ENCODE measurements around the gene C1GALT1.

Gene C1GALT1

DNA sequence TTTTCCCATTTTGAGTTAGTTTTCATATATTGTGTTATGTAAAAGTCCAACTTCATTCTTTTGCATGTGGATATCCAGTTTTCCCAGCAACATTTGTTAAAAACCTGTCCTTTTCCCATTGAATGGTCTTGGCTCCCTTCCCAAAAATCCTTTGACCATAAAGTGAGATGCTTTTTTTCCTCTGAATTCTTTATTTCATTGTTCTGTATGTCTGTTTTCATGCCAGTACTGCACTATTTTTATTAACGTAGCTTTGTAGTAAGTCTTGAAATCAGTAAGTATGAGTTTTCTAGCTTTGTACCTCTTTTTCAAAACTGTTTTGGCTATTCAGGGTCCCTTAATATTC lies 20.0 kb downstream of the C1GALT1 start:
- no peak for DNase-seq

DNA sequence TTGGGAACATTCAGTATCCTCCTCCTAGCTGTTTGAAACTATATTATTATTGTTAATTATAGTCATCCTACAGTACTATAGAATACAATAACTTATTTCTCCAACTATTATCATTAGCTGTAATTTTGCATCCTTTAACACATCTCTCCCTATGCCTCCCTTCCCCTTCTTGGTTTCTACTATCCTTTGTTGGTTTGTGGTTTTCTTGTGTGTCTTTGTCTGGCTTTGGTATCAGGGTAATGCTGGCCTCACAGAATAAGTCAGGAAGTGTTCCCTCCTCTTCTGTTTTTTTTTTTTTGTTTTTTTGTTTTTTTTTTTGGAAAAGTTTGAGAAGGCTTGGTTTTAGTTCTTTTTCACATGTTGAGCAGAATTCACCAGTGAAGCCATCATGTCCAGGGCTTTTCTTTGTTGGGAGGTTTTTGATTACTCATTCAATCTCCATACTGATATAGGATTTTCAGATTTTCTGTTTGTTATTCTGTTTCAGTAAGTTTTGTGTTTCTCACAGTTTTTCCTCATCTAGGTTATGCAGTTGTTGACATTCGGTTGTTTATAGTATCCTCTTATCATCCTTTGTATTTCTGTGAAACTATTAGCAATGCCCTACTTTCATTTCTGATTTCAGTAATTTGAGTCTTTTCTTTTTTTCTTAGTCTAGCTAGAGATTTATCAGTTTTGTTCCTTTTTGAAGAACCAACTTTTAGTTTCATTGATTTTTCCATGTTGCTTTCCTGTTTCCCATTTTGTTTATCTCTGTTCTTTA lies 21.6 kb downstream of the C1GALT1 start:
- no peak for DNase-seq

DNA sequence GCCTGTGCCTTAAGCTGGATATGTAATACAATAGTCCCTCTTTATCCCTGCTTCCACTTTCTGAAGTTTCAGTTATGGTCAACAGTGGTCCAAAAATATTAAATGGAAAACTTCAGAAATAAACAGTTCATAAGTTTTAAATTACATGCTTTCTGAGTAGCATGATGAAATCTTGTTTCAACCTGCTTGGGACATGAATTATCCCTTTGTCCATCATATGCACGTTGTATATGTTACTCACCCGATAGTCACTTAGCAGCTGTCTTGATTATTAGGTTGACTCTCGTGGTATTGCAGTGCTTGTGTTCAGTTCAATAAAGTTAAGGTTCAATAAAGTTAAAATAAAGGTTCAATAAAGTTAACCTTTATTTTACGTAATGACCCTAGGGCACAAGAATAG lies 25.5 kb downstream of the C1GALT1 start:
- DNase-seq: no peak

DNA sequence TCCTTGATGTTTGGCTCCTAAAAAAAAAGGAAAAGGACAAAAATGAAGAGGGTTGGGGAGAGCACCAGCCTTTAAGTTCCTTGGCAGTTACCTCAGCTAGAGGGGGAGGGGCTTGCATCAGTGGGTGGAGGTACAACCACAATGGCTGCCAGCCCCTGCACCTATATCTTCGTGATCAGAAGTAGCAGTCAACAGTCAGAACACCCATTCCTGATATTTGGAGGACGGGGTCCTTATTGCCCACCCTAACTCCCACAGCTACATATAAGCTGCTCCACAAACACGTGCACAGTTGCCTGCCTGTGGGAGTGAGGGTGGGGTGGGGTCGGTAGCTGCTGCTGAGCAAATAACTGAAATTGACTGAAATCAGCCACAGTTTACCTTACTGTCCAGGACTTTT lies 26.2 kb downstream of the C1GALT1 start:
- no peak for DNase-seq

DNA sequence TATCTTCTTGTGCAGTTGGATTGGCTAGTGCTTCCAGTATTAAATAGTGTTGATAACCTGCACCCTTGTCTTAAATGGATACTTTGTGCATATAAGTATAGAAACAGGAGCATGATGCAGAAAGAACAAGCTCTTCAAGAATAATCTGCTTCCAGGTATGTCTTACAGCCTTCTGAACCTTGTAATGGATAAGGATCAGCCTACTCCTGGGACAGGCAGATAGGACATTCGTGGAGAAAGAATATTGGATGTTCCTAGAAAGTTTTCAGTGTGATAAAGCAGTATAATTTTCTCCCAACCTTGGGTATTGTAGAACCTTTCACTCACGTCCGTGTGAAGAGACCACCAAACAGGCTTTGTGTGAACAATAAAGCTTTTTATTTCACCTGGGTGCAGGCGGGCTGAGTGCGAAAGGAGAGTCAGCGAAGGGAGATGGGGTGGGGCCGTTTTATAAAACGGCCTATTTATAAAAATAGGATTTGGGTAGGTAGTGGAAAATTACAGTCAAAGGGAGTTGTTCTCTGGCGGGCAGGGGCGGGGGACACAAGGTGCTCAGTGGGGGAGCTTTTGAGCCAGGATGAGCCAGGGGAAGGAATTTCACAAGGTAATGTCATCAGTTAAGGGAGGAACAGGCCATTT lies 27.2 kb downstream of the C1GALT1 start:
- DNase-seq: no peak

DNA sequence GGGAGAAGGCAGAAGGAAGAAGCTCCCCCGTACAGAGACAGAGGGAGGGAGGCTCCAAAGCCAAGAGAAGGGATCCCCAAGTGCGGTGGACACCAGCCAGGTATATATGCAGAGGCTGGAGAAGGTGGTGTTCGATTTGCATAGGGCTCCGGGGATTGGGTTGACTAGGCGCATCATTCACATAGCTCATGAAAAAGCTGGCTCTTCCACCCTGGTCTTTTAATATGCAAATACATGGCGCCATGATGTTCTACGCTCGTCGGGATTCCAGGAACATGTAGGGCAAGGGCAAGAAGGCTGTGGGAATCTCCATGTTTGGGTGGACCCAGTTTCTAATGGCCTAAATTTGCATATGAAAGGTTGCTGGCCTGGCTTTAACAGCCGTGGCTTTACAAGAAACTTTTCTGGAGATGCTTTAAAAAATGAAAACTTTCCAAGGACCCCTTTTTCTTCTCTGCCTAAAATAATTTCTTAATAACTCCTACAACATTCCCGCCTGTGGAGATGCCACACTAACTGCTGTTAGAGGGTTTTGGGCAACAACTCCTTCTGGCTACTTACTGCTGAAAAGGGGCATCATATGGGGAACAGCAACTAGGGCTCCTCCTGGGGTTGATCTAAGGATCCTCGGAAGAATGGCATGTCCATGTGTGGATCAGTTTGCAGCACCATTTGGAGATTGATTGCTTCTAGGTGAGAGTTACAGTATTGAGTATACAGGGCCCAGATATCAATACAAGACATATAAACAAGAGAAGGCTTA lies 28.3 kb downstream of the C1GALT1 start:
- no peak for DNase-seq

DNA sequence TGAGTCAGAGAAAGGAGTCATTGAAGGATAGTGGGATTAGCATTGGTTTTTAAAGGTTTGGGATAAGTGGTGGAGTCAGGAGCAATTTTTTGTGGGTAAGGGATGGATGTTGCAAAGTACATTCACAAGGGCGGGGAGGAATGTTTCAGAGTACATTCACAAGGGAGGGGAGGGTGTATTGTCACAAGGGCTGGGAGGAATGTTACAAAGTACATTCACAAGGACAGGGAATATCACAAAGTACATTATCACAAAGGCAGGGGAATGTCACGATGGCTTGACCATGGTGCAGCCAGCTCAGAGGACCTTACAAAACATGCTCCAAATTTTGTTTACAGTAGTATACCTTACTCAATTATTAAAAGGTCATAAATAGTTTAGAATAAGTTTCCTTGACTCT lies 30.3 kb downstream of the C1GALT1 start:
- no peak for DNase-seq

DNA sequence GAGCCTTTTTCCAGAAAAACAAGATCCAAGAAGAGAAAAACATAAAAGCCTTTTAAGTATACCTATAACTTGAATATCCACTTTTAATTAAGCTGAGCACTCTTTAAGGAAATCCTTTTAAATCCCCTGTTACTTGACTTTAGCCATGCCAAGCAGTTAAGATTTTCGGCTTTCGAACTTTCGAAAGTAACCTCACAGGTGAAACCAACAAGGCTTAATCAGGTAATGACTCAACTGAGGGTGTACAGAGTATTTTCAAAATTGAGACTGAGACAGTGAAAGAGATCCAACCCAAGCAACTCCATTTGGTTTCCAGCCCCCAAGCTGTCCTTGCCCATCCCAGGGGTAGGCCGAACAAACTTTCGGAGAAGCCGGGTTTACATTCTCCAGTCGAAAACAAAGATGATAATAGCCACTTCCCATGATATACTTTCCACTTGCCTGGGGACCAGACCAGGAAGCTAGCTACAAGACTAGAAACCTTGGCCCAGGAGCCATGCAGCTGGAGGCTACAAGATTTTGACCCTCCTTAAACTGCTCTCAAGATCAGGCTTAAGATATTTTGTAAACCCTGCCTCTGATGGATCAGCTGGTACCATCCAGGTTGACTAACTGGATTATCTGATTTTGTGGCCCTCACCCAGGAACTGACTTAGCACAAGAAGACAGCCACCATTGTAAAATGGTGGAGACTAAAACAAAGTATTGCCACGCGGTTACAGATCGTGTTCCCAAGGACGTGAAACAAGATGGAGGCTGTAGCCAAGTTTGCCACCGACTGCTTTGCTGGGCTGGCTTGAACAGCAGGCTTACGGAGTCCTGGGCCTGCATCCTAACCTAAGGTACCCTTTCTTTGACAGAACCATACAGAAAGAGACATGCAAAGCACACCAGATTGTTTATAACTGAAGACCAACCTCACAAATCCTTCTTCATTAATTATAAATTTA lies 32.3 kb downstream of the C1GALT1 start:
- DNase-seq: no peak

DNA sequence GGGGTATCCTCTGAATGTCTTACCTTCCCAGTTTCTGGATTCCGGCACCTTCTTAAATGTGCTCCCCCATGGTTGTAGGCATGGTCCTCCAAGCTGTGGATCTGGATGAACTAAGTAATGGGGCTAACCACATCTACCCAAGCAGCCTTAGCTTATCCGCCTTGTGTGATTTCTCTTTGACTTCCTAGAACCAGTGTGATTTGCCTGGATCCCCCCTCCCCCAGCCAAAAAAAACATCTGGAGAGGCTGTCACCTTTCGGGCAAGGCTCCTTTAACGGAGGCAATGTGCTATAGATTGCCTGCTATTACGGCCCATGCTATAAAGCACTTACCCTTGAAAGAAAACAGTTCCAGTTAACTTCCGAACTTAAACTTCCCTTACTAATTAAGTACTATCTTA lies 33.9 kb downstream of the C1GALT1 start:
- DNase-seq: no peak

DNA sequence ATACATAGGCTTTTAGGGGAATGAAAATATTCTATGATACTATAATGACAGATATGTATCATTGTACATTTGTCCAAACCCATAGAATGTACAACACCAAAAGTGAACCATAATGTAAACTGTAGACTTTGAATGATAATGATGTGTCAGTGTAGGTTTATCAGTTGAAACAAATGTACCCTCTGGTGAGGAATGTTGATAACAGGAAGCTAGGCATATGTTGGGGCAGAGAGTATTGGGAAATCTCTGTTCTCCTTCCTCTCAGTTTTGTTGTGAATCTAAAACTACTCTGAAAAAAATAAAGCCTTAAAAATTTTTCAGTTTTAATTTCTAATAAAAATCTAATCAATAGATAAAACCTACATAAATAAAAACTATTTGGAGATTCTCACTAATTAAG lies 36.9 kb downstream of the C1GALT1 start:
- no peak for DNase-seq

DNA sequence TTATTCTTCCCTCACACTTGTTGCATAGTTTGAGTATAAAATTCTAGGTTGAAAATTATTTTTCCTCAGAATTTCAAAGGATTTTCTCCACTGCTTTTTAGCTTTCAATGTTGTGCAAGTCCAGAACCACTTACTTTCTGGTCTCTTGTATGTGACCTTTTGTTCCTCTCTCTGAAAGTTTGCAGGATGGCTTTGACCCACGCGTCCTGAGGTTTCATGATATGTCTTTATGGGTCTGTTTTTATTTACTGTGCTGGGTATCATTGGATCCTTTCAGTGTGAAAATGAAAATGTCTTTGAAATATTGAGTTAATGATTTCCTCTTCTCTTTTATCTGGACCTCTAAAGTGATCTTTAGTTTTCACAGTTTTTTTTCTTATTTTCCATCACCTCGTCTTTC lies 38.5 kb downstream of the C1GALT1 start:
- DNase-seq: no peak

DNA sequence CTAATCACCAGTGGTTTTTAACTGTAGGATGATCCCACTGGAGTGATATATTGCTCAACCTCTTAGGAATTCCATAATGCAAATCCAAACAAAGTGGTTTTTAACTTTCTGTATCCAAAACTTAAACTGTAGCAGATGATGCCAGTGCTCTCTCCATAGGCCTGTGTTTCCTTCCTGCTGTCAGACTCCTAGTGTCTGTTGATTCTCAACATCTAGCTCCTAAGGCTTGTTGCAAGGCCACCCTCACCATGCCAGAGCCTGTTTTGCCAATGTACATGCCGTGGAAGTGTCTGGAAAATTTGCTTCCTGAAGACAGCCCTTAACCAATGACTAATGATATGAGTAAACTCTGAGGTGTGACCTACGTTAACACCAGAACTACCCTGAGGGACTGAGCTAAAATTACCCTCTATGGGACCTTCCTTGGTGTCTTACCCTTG lies 39.3 kb downstream of the C1GALT1 start:
- DNase-seq: no peak

DNA sequence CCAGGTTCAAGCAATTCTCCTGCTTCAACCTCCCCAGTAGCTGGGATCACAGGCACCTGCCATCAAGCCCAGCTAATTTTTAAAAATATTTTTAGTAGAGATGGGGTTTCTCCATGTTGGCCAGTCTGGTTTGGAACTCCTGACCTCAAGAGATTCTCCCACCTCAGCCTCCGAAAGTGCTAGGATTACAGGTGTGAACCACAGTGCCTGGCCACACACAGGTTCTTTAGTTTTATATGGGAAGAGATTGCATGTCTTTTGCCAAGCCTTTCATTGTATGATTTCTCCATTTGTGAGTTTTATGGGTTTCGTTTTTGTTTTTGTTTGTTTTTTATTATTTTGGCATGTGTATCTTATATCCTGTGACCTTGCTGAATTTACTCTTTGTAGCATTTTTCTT lies 40.9 kb downstream of the C1GALT1 start:
- DNase-seq: no peak

DNA sequence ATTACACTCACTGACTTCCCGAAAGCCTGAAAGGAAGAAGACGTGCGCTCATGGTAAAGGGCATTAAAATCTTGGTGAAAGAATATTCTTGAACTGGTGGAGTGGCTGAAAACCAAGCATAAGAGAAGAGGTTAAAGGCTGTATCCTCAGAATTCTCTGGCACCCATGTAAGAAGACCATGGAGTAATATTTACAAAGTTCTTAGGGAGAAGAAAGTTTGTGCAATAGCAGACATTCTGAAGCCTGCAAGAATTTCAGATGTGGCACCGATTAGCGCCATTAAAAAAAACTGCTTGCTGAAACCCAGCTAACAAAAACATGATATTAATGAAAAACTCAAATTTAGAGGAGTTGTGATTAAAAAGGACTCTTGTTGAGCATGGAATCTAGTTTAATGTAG lies 44.1 kb downstream of the C1GALT1 start:
- no peak for DNase-seq

DNA sequence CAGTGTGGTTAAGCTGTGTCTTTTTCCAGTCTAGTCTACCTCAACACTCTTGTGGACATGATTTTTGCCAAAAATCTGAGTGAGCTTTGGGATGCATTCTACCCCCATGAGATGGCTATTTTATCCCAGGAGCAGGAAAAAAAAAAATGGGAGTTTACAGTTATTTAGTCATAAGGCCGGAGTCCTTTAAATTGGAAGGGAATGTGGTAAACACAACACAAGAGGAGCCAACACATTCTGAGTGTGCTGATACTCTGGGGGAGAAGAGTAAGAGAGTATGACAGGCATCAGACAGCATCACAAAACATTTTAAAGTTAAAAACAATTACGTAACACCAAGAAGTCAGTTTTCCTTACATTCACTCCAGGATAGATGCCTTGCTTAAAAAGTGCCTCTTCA lies 46.1 kb downstream of the C1GALT1 start:
- no peak for DNase-seq

DNA sequence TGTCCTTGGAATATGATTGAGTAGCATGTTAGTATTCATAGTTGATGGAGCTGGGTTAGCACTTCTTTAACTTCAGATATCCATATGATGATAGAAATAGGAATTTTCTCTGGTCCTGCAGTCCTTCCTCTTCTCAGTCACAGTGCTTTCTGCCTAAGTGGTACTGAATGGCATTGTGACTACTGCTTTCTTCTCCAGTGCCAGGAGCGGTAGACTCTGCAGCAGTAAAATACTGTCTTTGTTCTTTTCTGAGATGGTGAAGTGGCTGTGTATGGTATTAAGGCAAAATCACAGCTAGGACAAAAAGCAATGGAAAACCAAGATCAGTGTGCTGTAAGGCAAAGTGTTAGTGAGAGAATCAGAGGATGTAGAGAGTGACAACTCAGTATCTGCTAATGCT lies 46.6 kb downstream of the C1GALT1 start:
- DNase-seq: no peak

DNA sequence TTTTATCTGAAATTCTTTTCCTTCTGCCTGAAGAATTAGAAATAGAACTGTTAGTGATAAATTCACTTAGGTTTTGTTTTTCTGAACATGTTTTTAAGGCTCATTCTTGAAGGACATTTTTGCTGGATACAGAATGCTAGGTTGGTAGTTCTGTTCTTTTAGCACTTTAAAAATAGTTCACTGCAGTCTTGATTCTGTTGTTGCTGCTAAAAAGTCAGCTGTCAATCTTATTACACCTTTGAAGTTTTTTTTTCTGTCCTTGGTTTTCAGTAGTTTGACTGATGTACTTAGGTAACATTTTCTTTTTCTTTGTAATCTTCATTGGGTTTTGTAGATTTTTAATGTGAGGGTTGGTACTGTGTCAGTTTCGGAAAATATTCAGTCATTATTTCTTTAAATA lies 48.7 kb downstream of the C1GALT1 start:
- no peak for DNase-seq

DNA sequence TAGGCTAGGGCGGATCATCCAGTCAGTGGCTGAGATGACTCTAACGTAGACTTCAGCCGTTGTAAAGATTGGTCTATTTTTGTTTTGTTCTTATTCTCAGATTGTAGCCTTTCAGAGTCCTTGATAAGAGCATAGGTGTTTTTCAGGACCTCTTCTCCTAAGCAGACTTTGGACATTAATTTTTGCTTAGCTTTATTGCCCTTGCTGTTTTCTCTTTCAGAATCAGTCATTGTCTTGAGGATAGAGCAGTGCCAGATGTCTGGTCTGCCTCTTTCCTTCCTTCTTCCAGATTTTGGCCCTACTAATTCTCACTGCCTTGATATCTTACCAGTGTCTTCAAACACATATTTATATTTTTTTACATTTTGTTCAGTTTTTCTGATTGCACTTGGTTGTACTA lies 49.5 kb downstream of the C1GALT1 start:
- no peak for DNase-seq

DNA sequence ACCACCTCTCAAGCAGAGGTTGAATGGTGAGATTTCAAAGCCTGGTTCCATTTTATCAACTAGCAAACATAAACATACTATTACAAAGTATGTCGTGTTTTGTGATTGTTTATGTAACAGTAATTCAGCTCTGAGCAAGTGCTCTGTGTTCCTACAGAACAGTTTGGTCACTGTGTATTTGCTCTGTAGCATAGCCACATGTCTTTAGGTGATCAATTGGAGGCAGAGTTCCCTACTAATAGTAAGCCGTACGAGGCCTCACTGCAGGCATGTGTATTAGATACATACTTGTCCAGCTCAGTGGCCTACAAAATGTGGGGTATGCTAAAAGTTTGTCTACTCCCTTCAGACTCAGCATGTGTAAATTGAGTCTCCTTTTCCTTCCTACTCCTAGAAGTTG lies 53.0 kb downstream of the C1GALT1 start:
- no peak for DNase-seq

DNA sequence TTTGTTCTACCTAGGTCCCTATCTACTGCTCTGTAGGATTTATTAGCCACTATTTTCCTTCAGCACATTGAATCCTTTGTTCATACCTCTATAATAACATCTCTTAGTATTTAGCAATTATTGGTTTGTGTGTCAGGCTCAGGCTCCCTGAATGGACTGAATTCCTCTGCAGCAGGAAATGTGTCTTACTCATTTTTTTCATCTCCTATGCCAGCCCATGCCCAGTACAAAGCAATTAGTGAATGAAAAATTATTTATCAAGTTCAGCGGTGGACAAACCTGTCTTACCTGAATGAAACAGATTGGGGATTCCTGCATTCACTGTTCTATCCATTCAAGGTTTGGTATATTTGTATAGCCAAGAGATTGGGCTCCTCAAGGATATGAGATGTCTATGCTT lies 53.7 kb downstream of the C1GALT1 start:
- DNase-seq: no peak

DNA sequence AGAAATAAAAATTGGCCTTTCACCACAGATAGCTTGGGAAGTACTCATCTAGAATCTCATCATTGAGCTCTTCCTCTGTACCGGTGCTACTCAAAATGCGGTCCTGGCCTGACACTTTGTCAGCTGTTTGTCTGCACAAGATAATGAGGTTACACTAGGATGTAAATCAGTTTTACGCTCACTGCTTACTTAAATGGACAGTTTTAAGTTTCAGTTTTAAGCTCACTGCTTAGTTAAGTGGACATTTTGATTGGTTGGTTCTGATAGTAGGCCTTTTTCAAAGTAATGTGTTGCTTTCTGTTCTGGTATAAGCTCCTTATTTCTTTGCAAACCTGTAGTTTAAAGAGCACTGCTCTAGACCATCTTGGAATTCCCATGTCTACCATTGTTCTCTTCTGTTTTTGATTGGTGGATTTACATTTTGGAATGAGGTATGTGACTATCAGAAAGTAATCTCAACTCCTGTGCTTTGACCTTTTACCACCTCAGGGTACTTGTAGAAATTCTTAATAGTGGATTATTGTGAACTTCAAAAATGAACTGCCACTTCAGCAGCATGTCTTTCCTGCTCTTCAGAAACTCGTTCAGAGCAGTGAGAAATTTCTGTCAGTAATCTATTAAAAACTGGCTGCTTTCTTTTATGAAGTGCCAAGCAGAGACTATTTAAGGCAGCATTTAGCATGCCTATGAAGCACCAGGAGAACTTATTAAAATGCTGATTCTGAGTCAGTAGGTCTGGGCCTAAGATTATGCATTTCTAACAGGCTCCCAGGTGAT lies 55.0 kb downstream of the C1GALT1 start:
- no peak for DNase-seq

DNA sequence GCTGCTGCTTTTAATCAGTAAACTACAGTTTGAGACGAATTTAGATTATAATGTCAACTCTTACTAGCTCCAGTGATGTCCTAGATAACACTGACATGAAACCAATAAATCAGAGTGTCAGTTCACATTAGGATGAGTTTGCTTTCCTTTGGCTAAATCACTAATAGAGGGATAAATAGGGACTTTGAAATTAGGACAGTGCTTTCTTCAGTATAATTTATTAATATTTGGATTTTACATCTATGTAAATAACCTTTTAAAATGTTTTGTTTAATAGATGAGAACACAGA lies 55.6 kb downstream of the C1GALT1 start:
- DNase-seq: no peak

DNA sequence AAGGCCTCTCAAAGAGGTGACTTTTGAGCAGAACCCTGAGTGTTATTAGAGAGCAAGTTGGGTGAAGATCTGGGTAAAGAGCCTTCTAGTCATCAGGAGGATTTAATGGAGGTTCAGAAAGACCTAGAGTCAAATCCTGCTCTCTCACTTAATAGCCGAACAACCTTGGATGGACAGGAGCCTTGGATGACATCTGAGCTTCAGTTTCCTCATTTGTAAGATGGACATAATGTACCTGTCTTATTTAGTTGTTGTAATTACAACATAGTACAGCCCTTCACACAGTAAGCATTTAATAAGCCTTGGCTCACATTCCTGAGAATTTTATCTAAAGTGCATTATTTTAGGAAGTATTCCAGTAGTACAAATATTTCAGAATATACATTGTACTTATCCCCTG lies 57.0 kb downstream of the C1GALT1 start:
- DNase-seq: no peak

Data from NCI-H748 treated with DMSO at 0.1 percent for 48 hours (cell line).